CD4-positive, alpha-beta T cell treated with Interleukin-1 beta for 1 hour (primary cell): ENCODE measurements around the gene PLPP4.
A peak's percentile ranks its signal among the peaks of the same experiment; 100 is the strongest.

Experiments used
- DNase-seq, 2 donors: peaks; one replicate each; pipeline ENCODE4 v3.0.0-alpha.2; 2020 to 2022

Gene PLPP4

GRCh38 chr10:120456626-120457430 is at the start of gene PLPP4:
TSS of gene PLPP4 (plus strand) at chr10:120457227. CDS start at chr10:120457306, 79 bp downstream.
- DNase-seq = no peak

GRCh38 chr10:120409816-120410215 is 47.2 kb upstream of the PLPP4 start:
- DNase-seq = no peak

GRCh38 chr10:120414946-120415345 is 42.1 kb upstream of the PLPP4 start:
- no peak for DNase-seq

- DNase-seq = no peak
These were observed 41.2 kb upstream of the PLPP4 start for GRCh38 chr10:120415709-120416330.

- DNase-seq = no peak
These were observed 36.6 kb upstream of the PLPP4 start for GRCh38 chr10:120420421-120420820.

- no peak for DNase-seq
These were observed 35.8 kb upstream of the PLPP4 start for GRCh38 chr10:120421250-120421649.

- DNase-seq = no peak
These were observed 34.6 kb upstream of the PLPP4 start for GRCh38 chr10:120422457-120422856.

- DNase-seq = peak in 1 of 2 donors; percentile 7
These were observed 33.4 kb upstream of the PLPP4 start for GRCh38 chr10:120423431-120424197.

- DNase-seq = no peak
These were observed 32.9 kb upstream of the PLPP4 start for GRCh38 chr10:120424198-120424464.

GRCh38 chr10:120426306-120426705 is 30.7 kb upstream of the PLPP4 start:
- DNase-seq = no peak

GRCh38 chr10:120428754-120429153 is 28.3 kb upstream of the PLPP4 start:
- DNase-seq = no peak

- DNase-seq = no peak
These were observed 27.6 kb upstream of the PLPP4 start for GRCh38 chr10:120429395-120429794.

GRCh38 chr10:120431251-120431651 is 25.8 kb upstream of the PLPP4 start:
- DNase-seq = no peak

GRCh38 chr10:120432209-120432608 is 24.8 kb upstream of the PLPP4 start:
- no peak for DNase-seq

GRCh38 chr10:120433141-120433540 is 23.9 kb upstream of the PLPP4 start:
- no peak for DNase-seq

- DNase-seq = no peak
These were observed 20.5 kb upstream of the PLPP4 start for GRCh38 chr10:120436439-120437112.

GRCh38 chr10:120437541-120437940 is 19.5 kb upstream of the PLPP4 start:
- DNase-seq = no peak

GRCh38 chr10:120451968-120452367 is 5.1 kb upstream of the PLPP4 start:
- no peak for DNase-seq

GRCh38 chr10:120453319-120453718 is 3.7 kb upstream of the PLPP4 start:
- DNase-seq = no peak

GRCh38 chr10:120453886-120454285 is 3.1 kb upstream of the PLPP4 start:
- DNase-seq = no peak

GRCh38 chr10:120455004-120455403 is 2.0 kb upstream of the PLPP4 start:
- no peak for DNase-seq

- DNase-seq = no peak
These were observed 1.4 kb upstream of the PLPP4 start for GRCh38 chr10:120455606-120456005.

GRCh38 chr10:120456143-120456625 is 843 bp upstream of the PLPP4 start:
- no peak for DNase-seq
